GM10266 (cell line): ENCODE results near the gene ATXN2L.

Source experiments
- DNase-seq: peaks from one replicate; pipeline ENCODE4 v3.0.0; 2012; ENCODE audit errors: extremely low spot score
- CTCF ChIP-seq: IDR thresholded peaks from 2 replicates; pipeline ENCODE4 v1.5.1; 2012; ENCODE audit warnings: mild to moderate bottlenecking, low read depth; ENCODE audit not compliant: control insufficient read depth, insufficient read depth; ENCODE audit errors: missing control alignments

Gene ATXN2L

DNA sequence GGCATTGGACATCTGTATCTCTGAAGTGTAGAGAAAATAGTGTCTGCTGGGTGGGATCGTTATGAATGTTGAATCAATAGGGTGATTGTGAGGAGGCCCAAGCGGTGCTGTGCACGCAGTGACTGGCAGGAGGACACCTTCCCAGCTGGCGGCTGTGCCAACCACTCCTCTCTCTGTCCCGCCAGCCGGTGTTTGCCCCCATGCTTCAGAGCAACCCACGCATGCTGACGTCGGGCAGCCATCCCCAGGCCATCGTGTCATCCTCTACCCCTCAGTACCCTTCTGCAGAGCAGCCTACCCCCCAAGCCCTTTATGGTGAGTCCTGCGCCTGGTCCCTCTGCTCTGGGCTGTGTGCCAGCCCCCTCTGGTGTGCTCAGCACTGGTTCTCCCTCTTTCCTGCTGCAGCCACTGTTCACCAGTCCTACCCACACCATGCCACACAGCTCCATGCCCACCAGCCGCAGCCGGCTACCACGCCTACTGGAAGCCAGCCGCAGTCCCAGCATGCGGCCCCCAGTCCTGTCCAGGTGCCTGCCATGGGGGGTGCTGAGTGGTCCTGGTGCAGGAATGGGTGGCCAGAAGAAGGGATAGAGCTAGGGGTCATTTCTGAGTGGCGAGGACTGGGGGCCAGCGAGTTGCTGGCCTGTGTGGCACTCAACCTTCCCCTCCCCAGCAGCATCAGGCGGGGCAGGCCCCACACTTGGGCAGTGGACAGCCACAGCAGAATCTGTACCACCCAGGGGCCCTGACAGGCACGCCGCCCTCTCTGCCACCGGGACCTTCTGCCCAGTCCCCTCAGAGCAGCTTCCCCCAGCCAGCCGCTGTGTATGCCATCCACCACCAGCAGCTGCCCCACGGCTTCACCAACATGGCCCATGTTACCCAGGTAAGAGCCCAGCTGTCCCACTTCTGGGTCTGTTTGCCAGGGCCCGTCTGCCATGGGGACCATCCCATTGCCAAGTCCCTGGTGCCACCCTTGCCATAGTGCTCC, 12.4 kb downstream of the ATXN2L start:
- no peak for TF ChIP-seq CTCF
- no peak for DNase-seq

DNA sequence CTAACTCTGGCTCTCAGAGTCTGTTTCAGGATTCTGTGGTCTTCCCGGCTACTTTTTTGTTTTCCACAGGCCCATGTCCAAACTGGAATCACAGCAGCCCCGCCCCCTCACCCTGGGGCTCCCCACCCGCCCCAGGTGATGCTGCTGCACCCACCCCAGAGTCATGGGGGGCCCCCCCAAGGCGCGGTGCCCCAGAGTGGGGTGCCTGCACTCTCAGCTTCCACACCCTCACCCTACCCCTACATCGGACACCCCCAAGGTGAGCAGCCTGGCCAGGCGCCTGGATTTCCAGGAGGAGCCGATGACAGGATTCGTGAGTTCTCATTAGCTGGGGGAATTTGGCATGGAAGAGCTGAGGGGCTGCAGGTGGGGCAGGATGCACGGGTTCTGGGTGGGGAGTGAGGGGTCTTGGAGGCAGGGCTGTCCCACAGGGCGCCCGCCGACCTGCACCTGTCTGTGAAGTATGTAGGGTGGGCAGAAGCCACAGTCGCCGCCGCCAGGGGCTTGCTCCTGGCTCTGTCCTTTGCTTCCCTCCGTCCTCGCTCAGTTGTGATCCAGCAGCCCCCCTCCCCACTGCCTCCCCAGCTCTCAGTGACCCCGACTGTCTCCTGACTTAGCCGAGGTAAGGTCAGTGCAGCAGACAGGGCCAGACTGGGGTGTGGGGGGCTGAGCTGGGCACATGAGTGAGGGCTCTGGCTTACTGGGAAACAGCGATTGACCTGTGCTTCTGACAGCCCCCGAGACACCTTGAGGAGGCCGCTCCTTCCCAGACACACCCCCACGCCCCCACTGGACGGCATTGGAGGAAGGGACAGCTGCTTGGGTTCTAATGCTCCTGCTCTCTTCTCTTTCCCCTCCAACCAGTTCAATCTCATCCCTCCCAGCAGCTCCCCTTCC, 13.3 kb downstream of the ATXN2L start:
- DNase-seq: no peak
- no peak for TF ChIP-seq CTCF

DNA sequence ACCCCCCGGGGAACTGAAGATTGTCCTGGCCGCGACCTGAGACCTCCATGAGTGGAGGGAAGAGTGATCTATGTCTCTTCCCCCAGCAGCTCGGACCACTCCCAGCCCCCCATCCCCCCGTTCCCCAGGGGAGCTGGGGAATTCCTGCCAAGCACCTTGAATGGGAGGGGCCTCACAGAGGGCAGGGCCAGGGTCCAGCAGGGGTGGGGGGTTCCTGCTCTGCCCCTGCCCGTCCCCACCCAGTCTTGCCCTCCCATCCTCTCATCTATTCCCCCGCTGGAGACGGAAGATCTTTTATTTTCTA, 13.9 kb downstream of the ATXN2L start:
- DNase-seq: no peak
- no peak for TF ChIP-seq CTCF

GRCh38 chr16:28837672-28838557, 15.1 kb downstream of the ATXN2L start:
- TF ChIP-seq CTCF: no peak
- DNase-seq: no peak

GRCh38 chr16:28838558-28838918, 15.7 kb downstream of the ATXN2L start:
- no peak for DNase-seq
- no peak for TF ChIP-seq CTCF

GRCh38 chr16:28839004-28839639, 16.3 kb downstream of the ATXN2L start:
- TF ChIP-seq CTCF: no peak
- no peak for DNase-seq
